Measurements from ENCODE around the gene TIAM1.

Gene TIAM1

DNA sequence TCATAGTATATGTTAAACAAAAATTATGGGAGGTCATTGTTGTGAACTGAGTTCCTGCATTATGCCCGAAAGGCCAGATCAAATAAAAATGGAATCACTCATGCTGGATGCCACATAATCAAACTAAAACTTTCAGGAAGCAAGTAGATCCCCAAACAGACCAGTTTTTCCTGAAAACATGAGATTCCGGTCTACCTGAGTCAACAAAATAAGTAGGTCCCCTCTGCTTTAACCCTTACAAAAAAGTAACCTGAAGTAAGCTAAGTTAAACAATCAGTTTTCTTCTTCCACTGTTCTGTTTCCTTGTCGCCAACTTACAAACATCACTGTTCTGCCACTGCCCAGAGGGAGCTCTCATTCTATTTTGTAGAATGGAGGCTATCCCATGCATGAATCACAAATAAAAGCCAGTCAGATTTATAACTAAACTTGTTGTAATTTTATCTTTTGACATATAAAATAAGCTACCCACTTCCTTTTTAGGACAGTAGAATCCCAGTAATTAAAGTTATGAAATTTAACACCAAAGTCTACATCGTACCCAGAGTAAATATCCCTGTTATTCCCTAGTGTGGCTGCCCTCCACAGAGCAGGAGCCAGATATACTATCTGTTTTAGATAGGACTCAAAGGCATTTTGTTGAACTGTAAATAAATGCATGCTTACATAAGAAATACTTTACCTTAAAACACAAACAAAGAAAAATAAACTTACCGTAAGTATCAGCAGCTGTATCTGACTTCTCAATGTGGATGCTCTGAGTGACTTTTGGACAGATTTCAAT is 149.4 kb downstream of the TIAM1 start:
- Histone ChIP-seq H3K4me1 (ENCODE audit: control insufficient read depth, insufficient read depth, low read length) (no peaks in the 10 kb centered on the region), H3K27ac (ENCODE audit: low read length) (no peak overlapping the region), H3K4me3 (ENCODE audit: low read length in 2 of 2) (no peak overlapping the region), H3K27me3 (ENCODE audit: control insufficient read depth in 1 of 2, insufficient read depth in 2 of 2, low read length in 2 of 2) (no peaks in the 10 kb centered on the region), H3K9me3 (ENCODE audit: control insufficient read depth in 2 of 2, low read length in 2 of 2) (no peaks in the 10 kb centered on the region), H3K9ac (ENCODE audit: low read length in 2 of 2) (no peak overlapping the region), H3K36me3 (ENCODE audit: control insufficient read depth in 2 of 2, insufficient read depth in 2 of 2, low read length in 2 of 2) (no peaks in the 10 kb centered on the region)

DNA sequence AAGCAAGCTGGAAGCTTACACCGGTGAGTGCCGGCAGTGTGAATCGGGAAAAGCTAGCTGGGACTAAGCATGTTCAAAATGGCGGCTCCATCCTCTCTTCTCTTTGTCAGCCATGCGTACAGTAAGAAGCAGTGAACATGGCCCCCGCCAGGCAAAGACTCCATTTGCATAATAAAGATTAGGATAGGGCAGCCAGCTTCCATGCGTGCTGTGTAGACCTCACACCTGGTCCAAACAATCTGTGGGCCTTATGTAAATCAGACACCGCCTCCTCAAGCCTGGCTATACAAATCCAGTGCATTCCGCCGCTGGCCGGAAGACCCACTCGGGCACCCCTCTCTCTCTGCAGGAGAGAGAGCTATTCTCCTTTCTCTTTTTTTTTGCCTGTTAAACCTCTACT is 150.3 kb downstream of the TIAM1 start:
- no peaks in the 10 kb centered on the region for H3K4me1 ChIP-seq (ENCODE audit: control insufficient read depth, insufficient read depth, low read length)
- no peaks in the 10 kb centered on the region for H3K27me3 ChIP-seq (ENCODE audit: control insufficient read depth in 1 of 2, insufficient read depth in 2 of 2, low read length in 2 of 2)
- H3K9me3 ChIP-seq (ENCODE audit: control insufficient read depth in 2 of 2, low read length in 2 of 2), result no peaks in the 10 kb centered on the region
- H3K36me3 ChIP-seq (ENCODE audit: control insufficient read depth in 2 of 2, insufficient read depth in 2 of 2, low read length in 2 of 2), result no peaks in the 10 kb centered on the region
- H3K4me3 ChIP-seq (ENCODE audit: low read length in 2 of 2), result no peak overlapping the region
- no peak overlapping the region for H3K27ac ChIP-seq (ENCODE audit: low read length)
- H3K9ac ChIP-seq (ENCODE audit: low read length in 2 of 2), result no peak overlapping the region

GRCh38 chr21:31191553-31191952 is 152.5 kb downstream of the TIAM1 start:
- no peaks in the 10 kb centered on the region for H3K4me1 ChIP-seq (ENCODE audit: control insufficient read depth, insufficient read depth, low read length)
- no peak overlapping the region for H3K4me3 ChIP-seq (ENCODE audit: low read length in 2 of 2)
- no peaks in the 10 kb centered on the region for H3K27me3 ChIP-seq (ENCODE audit: control insufficient read depth in 1 of 2, insufficient read depth in 2 of 2, low read length in 2 of 2)
- no peaks in the 10 kb centered on the region for H3K36me3 ChIP-seq (ENCODE audit: control insufficient read depth in 2 of 2, insufficient read depth in 2 of 2, low read length in 2 of 2)
- no peaks in the 10 kb centered on the region for H3K9me3 ChIP-seq (ENCODE audit: control insufficient read depth in 2 of 2, low read length in 2 of 2)
- no peak overlapping the region for H3K9ac ChIP-seq (ENCODE audit: low read length in 2 of 2)
- no peak overlapping the region for H3K27ac ChIP-seq (ENCODE audit: low read length)

DNA sequence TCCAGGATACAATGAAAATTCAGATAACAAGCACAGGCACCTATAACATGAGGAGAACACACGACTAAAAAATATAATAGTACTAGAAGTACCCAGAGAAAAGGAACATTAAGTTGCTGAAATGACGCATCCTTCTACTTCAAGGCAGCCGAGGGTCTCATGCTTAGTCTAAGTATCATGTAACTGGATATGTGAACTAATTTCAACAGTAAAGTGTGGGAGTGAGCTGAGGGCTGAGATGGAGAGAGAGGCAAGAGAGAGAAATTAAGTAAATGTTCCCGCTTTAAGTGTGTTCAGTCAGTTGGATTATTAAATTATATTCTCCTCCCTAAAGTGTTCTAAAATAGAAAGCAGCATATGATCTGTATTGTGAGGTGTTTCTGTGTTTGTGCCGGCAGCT is 153.5 kb downstream of the TIAM1 start:
- H3K4me1 ChIP-seq (ENCODE audit: control insufficient read depth, insufficient read depth, low read length), result no peaks in the 10 kb centered on the region

GRCh38 chr21:31187499-31187898 is 156.6 kb downstream of the TIAM1 start:
- Histone ChIP-seq H3K36me3 (ENCODE audit: control insufficient read depth in 2 of 2, insufficient read depth in 2 of 2, low read length in 2 of 2) (no peaks in the 10 kb centered on the region), H3K4me3 (ENCODE audit: low read length in 2 of 2) (no peak overlapping the region), H3K4me1 (ENCODE audit: control insufficient read depth, insufficient read depth, low read length) (no peaks in the 10 kb centered on the region), H3K9me3 (ENCODE audit: control insufficient read depth in 2 of 2, low read length in 2 of 2) (no peaks in the 10 kb centered on the region), H3K9ac (ENCODE audit: low read length in 2 of 2) (no peak overlapping the region), H3K27me3 (ENCODE audit: control insufficient read depth in 1 of 2, insufficient read depth in 2 of 2, low read length in 2 of 2) (no peaks in the 10 kb centered on the region), H3K27ac (ENCODE audit: low read length) (no peak overlapping the region)

More for the DNA sequence above, 153.5 kb downstream of the TIAM1 start:
- Histone ChIP-seq H3K9ac (ENCODE audit: low read length in 2 of 2) (no peak overlapping the region), H3K27ac (ENCODE audit: low read length) (no peak overlapping the region), H3K27me3 (ENCODE audit: control insufficient read depth in 1 of 2, insufficient read depth in 2 of 2, low read length in 2 of 2) (no peaks in the 10 kb centered on the region), H3K4me3 (ENCODE audit: low read length in 2 of 2) (no peak overlapping the region), H3K9me3 (ENCODE audit: control insufficient read depth in 2 of 2, low read length in 2 of 2) (no peaks in the 10 kb centered on the region), H3K36me3 (ENCODE audit: control insufficient read depth in 2 of 2, insufficient read depth in 2 of 2, low read length in 2 of 2) (no peaks in the 10 kb centered on the region)

GRCh38 chr21:31186916-31187315 is 157.1 kb downstream of the TIAM1 start:
- Histone ChIP-seq H3K9ac (ENCODE audit: low read length in 2 of 2) (no peak overlapping the region), H3K4me3 (ENCODE audit: low read length in 2 of 2) (no peak overlapping the region), H3K9me3 (ENCODE audit: control insufficient read depth in 2 of 2, low read length in 2 of 2) (no peaks in the 10 kb centered on the region), H3K36me3 (ENCODE audit: control insufficient read depth in 2 of 2, insufficient read depth in 2 of 2, low read length in 2 of 2) (no peaks in the 10 kb centered on the region), H3K4me1 (ENCODE audit: control insufficient read depth, insufficient read depth, low read length) (no peaks in the 10 kb centered on the region), H3K27me3 (ENCODE audit: control insufficient read depth in 1 of 2, insufficient read depth in 2 of 2, low read length in 2 of 2) (no peaks in the 10 kb centered on the region), H3K27ac (ENCODE audit: low read length) (no peak overlapping the region)

DNA sequence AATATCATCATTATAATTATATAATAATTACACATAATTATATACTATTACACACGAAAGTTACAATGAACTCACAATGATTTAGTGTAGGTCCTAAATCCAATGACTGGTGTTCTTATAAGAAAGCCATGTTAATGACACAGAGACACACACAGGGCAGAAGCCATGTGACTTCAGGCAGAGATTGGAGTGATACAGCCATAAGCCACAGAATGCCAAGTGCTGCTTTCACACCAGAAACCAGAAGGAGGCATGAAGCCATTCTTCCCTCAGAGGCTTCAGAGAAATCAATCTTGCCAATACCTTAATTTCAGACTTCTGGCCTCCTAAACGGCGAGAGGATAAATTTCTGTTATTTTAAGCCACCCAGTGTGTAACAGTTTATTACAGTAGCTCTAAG is 158.4 kb downstream of the TIAM1 start:
- Histone ChIP-seq H3K4me1 (ENCODE audit: control insufficient read depth, insufficient read depth, low read length) (no peaks in the 10 kb centered on the region), H3K9ac (ENCODE audit: low read length in 2 of 2) (no peak overlapping the region), H3K27me3 (ENCODE audit: control insufficient read depth in 1 of 2, insufficient read depth in 2 of 2, low read length in 2 of 2) (no peaks in the 10 kb centered on the region), H3K9me3 (ENCODE audit: control insufficient read depth in 2 of 2, low read length in 2 of 2) (no peaks in the 10 kb centered on the region), H3K27ac (ENCODE audit: low read length) (no peak overlapping the region), H3K4me3 (ENCODE audit: low read length in 2 of 2) (no peak overlapping the region), H3K36me3 (ENCODE audit: control insufficient read depth in 2 of 2, insufficient read depth in 2 of 2, low read length in 2 of 2) (no peaks in the 10 kb centered on the region)

DNA sequence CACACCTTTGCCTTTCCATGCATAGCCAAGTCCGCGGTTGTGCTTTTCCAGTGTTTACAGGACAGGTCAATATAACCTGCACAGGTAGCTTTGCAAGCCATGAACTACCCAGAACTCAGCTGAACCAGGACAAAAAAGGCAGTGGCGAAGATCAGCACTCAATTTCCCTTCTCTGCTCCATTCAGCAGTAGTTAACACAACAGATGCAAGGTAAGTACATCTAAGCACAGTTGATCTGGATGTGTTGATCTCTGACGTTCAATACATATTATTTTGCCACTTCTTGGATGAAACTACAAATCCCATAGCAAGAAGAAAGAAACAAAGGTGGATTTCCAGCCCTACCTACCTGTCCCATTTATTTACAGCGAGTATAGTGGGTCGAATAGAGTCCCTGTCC is 159.2 kb downstream of the TIAM1 start:
- Histone ChIP-seq H3K27me3 (ENCODE audit: control insufficient read depth in 1 of 2, insufficient read depth in 2 of 2, low read length in 2 of 2) (no peaks in the 10 kb centered on the region), H3K4me3 (ENCODE audit: low read length in 2 of 2) (no peak overlapping the region), H3K27ac (ENCODE audit: low read length) (no peak overlapping the region), H3K9me3 (ENCODE audit: control insufficient read depth in 2 of 2, low read length in 2 of 2) (no peaks in the 10 kb centered on the region), H3K9ac (ENCODE audit: low read length in 2 of 2) (no peak overlapping the region), H3K4me1 (ENCODE audit: control insufficient read depth, insufficient read depth, low read length) (no peaks in the 10 kb centered on the region), H3K36me3 (ENCODE audit: control insufficient read depth in 2 of 2, insufficient read depth in 2 of 2, low read length in 2 of 2) (no peaks in the 10 kb centered on the region)

- no peaks in the 10 kb centered on the region for H3K36me3 ChIP-seq (ENCODE audit: control insufficient read depth in 2 of 2, insufficient read depth in 2 of 2, low read length in 2 of 2)
- H3K4me3 ChIP-seq (ENCODE audit: low read length in 2 of 2), result no peak overlapping the region
- H3K9ac ChIP-seq (ENCODE audit: low read length in 2 of 2), result no peak overlapping the region
- H3K9me3 ChIP-seq (ENCODE audit: control insufficient read depth in 2 of 2, low read length in 2 of 2), result no peaks in the 10 kb centered on the region
- no peaks in the 10 kb centered on the region for H3K4me1 ChIP-seq (ENCODE audit: control insufficient read depth, insufficient read depth, low read length)
- H3K27ac ChIP-seq (ENCODE audit: low read length), result no peak overlapping the region
- no peaks in the 10 kb centered on the region for H3K27me3 ChIP-seq (ENCODE audit: control insufficient read depth in 1 of 2, insufficient read depth in 2 of 2, low read length in 2 of 2)
These were observed 159.6 kb downstream of the TIAM1 start for GRCh38 chr21:31184459-31184858.

GRCh38 chr21:31182231-31183140 is 161.6 kb downstream of the TIAM1 start:
- H3K4me3 ChIP-seq (ENCODE audit: low read length in 2 of 2), result no peak overlapping the region
- no peak overlapping the region for H3K27ac ChIP-seq (ENCODE audit: low read length)
- H3K27me3 ChIP-seq (ENCODE audit: control insufficient read depth in 1 of 2, insufficient read depth in 2 of 2, low read length in 2 of 2), result no peaks in the 10 kb centered on the region

More at GRCh38 chr21:31182231-31183140, 161.6 kb downstream of the TIAM1 start:
- no peak overlapping the region for H3K9ac ChIP-seq (ENCODE audit: low read length in 2 of 2)
- no peaks in the 10 kb centered on the region for H3K36me3 ChIP-seq (ENCODE audit: control insufficient read depth in 2 of 2, insufficient read depth in 2 of 2, low read length in 2 of 2)
- no peaks in the 10 kb centered on the region for H3K9me3 ChIP-seq (ENCODE audit: control insufficient read depth in 2 of 2, low read length in 2 of 2)
- H3K4me1 ChIP-seq (ENCODE audit: control insufficient read depth, insufficient read depth, low read length), result no peaks in the 10 kb centered on the region
